SK-N-SH treated with all-trans-retinoic acid at 6 μM for 48 hours (cell line): ENCODE data around the gene LMAN2.

Experiments
- CSDC2 ChIP-seq: fragments of 250-450 bp; sonication (Bioruptor Pico); IDR thresholded peaks from 2 replicates; pipeline ENCODE4 v1.5.0; 2020; ENCODE audit warnings: mild to moderate bottlenecking, moderate library complexity
- ESRRG ChIP-seq: fragments of 250-450 bp; sonication (Bioruptor Pico); IDR thresholded peaks from 2 replicates; pipeline ENCODE4 v1.6.1; 2021; ENCODE audit warnings: mild to moderate bottlenecking
- GLIS3 ChIP-seq: fragments of 250-450 bp; sonication (Bioruptor Pico); IDR thresholded peaks from 2 replicates; pipeline ENCODE4 v1.5.0; 2020; ENCODE audit warnings: mild to moderate bottlenecking, moderate library complexity
- OSR1 ChIP-seq: fragments of 250-450 bp; sonication (Bioruptor Pico); IDR thresholded peaks from 2 replicates; pipeline ENCODE4 v1.8.0; 2022; ENCODE audit warnings: moderate library complexity, mild to moderate bottlenecking, inconsistent platforms
- PPARA ChIP-seq: fragments of 250-450 bp; sonication (Bioruptor Pico); IDR thresholded peaks from 2 replicates; pipeline ENCODE4 v1.5.0; 2020; ENCODE audit warnings: mild to moderate bottlenecking, borderline replicate concordance
- RARB ChIP-seq: fragments of 250-450 bp; sonication (Bioruptor Pico); IDR thresholded peaks from 2 replicates; pipeline ENCODE4 v1.8.0; 2021; ENCODE audit warnings: mild to moderate bottlenecking, moderate library complexity
- SNAI2 ChIP-seq: fragments of 250-450 bp; sonication (Bioruptor Pico); IDR thresholded peaks from 2 replicates; pipeline ENCODE4 v1.5.0; 2020; ENCODE audit warnings: mild to moderate bottlenecking, moderate library complexity
- TCF4 ChIP-seq: fragments of 250-450 bp; sonication (Bioruptor Pico); IDR thresholded peaks from 2 replicates; pipeline ENCODE4 v1.8.0; 2021; ENCODE audit warnings: mild to moderate bottlenecking, moderate library complexity, borderline replicate concordance
- ZFP3 ChIP-seq: fragments of 250-450 bp; sonication (Bioruptor Pico); IDR thresholded peaks from 2 replicates; pipeline ENCODE4 v1.5.0; 2020; ENCODE audit warnings: mild to moderate bottlenecking, moderate library complexity
- ZFP30 ChIP-seq: fragments of 450-650 bp; formaldehyde crosslinking; IDR thresholded peaks from 2 replicates; pipeline ENCODE4 v1.5.0; 2022; ENCODE audit warnings: mild to moderate bottlenecking, moderate library complexity
- ZNF8 ChIP-seq: fragments of 450-650 bp; formaldehyde crosslinking; IDR thresholded peaks from 2 replicates; pipeline ENCODE4 v1.5.0; 2020; ENCODE audit warnings: mild to moderate bottlenecking, moderate library complexity
- TF ChIP-seq, protein P1 (sequence below): fragments of 250-450 bp; sonication (Bioruptor Pico); IDR thresholded peaks from 2 replicates; pipeline ENCODE4 v1.8.0; 2020; ENCODE audit warnings: mild to moderate bottlenecking, moderate library complexity, borderline replicate concordance
- TF ChIP-seq, protein P2 (sequence below): fragments of 250-450 bp; sonication (Bioruptor Pico); IDR thresholded peaks from 2 replicates; pipeline ENCODE4 v1.5.0; 2020; ENCODE audit warnings: mild to moderate bottlenecking, moderate library complexity

DNA sequence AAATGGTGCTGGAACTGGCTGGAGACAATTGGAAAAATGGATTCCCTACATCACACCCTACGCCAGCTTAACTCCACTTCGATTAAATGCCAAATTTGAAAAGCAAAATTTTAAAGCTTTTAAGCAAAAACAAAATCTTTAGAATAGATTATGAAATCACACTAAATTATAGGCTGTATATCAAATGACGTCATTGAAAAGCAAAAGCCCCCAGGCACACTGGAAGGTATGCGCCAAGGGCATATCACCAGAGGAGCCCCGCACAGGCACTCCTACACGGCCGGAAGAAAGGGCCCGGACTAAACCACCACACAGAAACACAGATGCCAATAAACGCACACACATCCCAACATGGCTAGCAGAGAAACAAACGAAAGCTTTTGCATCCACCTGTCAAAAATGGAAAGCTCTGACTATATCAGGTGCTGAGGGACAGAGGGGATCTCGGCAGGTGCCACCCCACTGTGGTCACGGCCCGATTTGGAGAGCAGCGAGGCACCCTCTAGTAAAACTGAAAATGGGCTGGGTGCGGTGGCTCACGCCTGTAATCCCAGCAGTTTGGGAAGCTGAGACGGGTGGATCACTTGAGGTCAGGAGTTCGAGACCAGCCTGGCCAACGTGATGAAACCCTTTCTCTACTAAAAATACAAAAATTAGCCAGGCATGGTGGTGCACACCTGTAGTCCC is 22.8 kb downstream of the LMAN2 start:
- no peak for TF ChIP-seq CSDC2 (CRISPR knock-in tag)
- no peak for TF ChIP-seq ZNF8 (CRISPR knock-in tag)
- no peak for TF ChIP-seq GLIS3 (CRISPR knock-in tag)
- TF ChIP-seq, protein P1, sequence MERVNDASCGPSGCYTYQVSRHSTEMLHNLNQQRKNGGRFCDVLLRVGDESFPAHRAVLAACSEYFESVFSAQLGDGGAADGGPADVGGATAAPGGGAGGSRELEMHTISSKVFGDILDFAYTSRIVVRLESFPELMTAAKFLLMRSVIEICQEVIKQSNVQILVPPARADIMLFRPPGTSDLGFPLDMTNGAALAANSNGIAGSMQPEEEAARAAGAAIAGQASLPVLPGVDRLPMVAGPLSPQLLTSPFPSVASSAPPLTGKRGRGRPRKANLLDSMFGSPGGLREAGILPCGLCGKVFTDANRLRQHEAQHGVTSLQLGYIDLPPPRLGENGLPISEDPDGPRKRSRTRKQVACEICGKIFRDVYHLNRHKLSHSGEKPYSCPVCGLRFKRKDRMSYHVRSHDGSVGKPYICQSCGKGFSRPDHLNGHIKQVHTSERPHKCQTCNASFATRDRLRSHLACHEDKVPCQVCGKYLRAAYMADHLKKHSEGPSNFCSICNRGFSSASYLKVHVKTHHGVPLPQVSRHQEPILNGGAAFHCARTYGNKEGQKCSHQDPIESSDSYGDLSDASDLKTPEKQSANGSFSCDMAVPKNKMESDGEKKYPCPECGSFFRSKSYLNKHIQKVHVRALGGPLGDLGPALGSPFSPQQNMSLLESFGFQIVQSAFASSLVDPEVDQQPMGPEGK = no peak
- no peak for TF ChIP-seq PPARA
- no peak for TF ChIP-seq ZFP30 (CRISPR knock-in tag)
- TF ChIP-seq RARB (CRISPR knock-in tag) = no peak
- TF ChIP-seq OSR1 (CRISPR knock-in tag) = no peak
- no peak for TF ChIP-seq TCF4 (CRISPR knock-in tag)
- TF ChIP-seq ESRRG (CRISPR knock-in tag) = no peak
- TF ChIP-seq ZFP3 (CRISPR knock-in tag) = no peak
- TF ChIP-seq, protein P2, sequence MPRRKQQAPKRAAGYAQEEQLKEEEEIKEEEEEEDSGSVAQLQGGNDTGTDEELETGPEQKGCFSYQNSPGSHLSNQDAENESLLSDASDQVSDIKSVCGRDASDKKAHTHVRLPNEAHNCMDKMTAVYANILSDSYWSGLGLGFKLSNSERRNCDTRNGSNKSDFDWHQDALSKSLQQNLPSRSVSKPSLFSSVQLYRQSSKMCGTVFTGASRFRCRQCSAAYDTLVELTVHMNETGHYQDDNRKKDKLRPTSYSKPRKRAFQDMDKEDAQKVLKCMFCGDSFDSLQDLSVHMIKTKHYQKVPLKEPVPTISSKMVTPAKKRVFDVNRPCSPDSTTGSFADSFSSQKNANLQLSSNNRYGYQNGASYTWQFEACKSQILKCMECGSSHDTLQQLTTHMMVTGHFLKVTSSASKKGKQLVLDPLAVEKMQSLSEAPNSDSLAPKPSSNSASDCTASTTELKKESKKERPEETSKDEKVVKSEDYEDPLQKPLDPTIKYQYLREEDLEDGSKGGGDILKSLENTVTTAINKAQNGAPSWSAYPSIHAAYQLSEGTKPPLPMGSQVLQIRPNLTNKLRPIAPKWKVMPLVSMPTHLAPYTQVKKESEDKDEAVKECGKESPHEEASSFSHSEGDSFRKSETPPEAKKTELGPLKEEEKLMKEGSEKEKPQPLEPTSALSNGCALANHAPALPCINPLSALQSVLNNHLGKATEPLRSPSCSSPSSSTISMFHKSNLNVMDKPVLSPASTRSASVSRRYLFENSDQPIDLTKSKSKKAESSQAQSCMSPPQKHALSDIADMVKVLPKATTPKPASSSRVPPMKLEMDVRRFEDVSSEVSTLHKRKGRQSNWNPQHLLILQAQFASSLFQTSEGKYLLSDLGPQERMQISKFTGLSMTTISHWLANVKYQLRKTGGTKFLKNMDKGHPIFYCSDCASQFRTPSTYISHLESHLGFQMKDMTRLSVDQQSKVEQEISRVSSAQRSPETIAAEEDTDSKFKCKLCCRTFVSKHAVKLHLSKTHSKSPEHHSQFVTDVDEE (CRISPR knock-in tag) = no peak
- TF ChIP-seq SNAI2 (CRISPR knock-in tag) = no peak
